Thoracic aorta (tissue), 2 donors: ENCODE measurements around the gene GALNT17. TPM values are rescaled to one million over a fixed set of nuclear protein-coding genes. Genes with fewer than 3 reads are reported as not detected.

Experiments
- ATAC-seq: fragments of 150-250 bp; one replicate; pipeline ENCODE4 v1.8.0; 2017; ENCODE audit warnings: low read depth; ENCODE audit not compliant: insufficient number of reproducible peaks, low FRiP score
- DNase-seq: peaks from one replicate; pipeline ENCODE4 v3.0.0-alpha.2; 2020; ENCODE audit warnings: low spot score
- H3K27ac ChIP-seq, 2 donors: fragments of 200-600 bp; sonication (generic); 1 replicate in 1 of 2; 2 replicates in 1 of 2; pipeline ENCODE4 v1.5.1; 2016; ENCODE audit warnings: mild to moderate bottlenecking in 2 of 2, moderate library complexity in 2 of 2
- H3K27me3 ChIP-seq: fragments of 200-600 bp; sonication (generic); replicated peaks from 2 replicates; pipeline ENCODE4 v1.6.0; 2016; ENCODE audit warnings: mild to moderate bottlenecking; ENCODE audit not compliant: insufficient read depth
- H3K36me3 ChIP-seq: fragments of 200-600 bp; sonication (generic); one replicate; pipeline ENCODE4 v1.5.1; 2016
- H3K4me1 ChIP-seq, 2 donors: fragments of 200-600 bp; sonication (generic); 1 replicate in 1 of 2; 2 replicates in 1 of 2; pipeline versions ENCODE4 v1.5.1 to v1.6.0; 2016; ENCODE audit warnings: low read depth in 2 of 2, mild to moderate bottlenecking in 1 of 2; ENCODE audit not compliant: control insufficient read depth in 1 of 2
- H3K4me3 ChIP-seq: fragments of 200-600 bp; sonication (generic); 2 replicates; pipeline ENCODE4 v1.5.1; 2016; ENCODE audit warnings: mild to moderate bottlenecking
- H3K9me3 ChIP-seq: fragments of 200-600 bp; sonication (generic); 2 replicates; pipeline ENCODE4 v1.5.1; 2016
- total RNA-seq, 2 donors: library from RNA; depleted of rRNA; stranded (reverse); fragments of >200 nt; gene quantifications; one replicate each; pipeline versions ENCODE4 v1.1.0 to v1.2.3, GENCODE V29; 2016
- TF ChIP-seq, protein P1 (sequence below): fragments of 200-600 bp; sonication (generic); IDR thresholded peaks from one replicate; pipeline ENCODE4 v1.5.1; 2019; ENCODE audit warnings: antibody characterized with exemption

Gene GALNT17
- total RNA-seq, 2 donors from 2014 or later, result 17.6 to 20.8 TPM

GRCh38 chr7:71182438-71182935 is 50.5 kb downstream of the GALNT17 start:
- no peak overlapping the region for H3K27ac ChIP-seq

DNA sequence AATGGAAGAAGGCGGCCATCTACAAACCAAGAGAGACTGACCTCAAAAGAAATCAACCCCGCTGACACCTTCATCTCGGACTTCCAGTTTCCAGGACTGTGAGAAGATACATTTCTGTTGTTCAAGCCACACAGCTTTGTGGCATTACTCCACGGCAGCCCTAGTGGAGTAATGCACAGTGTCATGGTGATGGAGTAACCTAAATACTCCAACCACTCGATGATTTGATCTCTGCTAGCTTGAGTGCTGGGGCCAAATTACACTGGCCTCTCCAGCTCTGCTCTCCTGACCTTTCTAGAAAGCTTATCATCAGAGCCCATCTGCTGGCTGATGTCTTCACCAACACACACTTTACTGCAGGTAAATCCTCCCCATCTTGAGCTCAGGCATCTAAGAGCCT is 52.2 kb downstream of the GALNT17 start:
- Histone ChIP-seq H3K4me3 (no peak overlapping the region), H3K4me1 (no peaks in the 10 kb centered on the region), H3K27me3 (no peaks in the 10 kb centered on the region), H3K9me3 (no peaks in the 10 kb centered on the region), H3K36me3 (no peaks in the 10 kb centered on the region), H3K27ac (no peak overlapping the region)
- TF ChIP-seq, protein P1, sequence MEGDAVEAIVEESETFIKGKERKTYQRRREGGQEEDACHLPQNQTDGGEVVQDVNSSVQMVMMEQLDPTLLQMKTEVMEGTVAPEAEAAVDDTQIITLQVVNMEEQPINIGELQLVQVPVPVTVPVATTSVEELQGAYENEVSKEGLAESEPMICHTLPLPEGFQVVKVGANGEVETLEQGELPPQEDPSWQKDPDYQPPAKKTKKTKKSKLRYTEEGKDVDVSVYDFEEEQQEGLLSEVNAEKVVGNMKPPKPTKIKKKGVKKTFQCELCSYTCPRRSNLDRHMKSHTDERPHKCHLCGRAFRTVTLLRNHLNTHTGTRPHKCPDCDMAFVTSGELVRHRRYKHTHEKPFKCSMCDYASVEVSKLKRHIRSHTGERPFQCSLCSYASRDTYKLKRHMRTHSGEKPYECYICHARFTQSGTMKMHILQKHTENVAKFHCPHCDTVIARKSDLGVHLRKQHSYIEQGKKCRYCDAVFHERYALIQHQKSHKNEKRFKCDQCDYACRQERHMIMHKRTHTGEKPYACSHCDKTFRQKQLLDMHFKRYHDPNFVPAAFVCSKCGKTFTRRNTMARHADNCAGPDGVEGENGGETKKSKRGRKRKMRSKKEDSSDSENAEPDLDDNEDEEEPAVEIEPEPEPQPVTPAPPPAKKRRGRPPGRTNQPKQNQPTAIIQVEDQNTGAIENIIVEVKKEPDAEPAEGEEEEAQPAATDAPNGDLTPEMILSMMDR, result no peak
- DNase-seq (no peak), ATAC-seq (no peak)

More at GRCh38 chr7:71182438-71182935, 50.5 kb downstream of the GALNT17 start:
- DNase-seq (no peak), ATAC-seq (no peak)
- H3K4me1 ChIP-seq, result no peaks in the 10 kb centered on the region
- no peak overlapping the region for H3K4me3 ChIP-seq
- TF ChIP-seq, protein P1, result no peak
- H3K36me3 ChIP-seq, result no peaks in the 10 kb centered on the region
- H3K27me3 ChIP-seq, result no peaks in the 10 kb centered on the region
- H3K9me3 ChIP-seq, result peaks cover 3% of the 10 kb centered on the region

- no peak for ATAC-seq
- no peak for DNase-seq
- H3K27ac ChIP-seq, result no peak overlapping the region
- TF ChIP-seq, protein P1, result no peak
- H3K9me3 ChIP-seq, result no peaks in the 10 kb centered on the region
- H3K36me3 ChIP-seq, result no peaks in the 10 kb centered on the region
- H3K4me3 ChIP-seq, result no peak overlapping the region
- H3K27me3 ChIP-seq, result no peaks in the 10 kb centered on the region
- H3K4me1 ChIP-seq, result no peaks in the 10 kb centered on the region
Measured at GRCh38 chr7:71184609-71185008, 52.7 kb downstream of the GALNT17 start.

DNA sequence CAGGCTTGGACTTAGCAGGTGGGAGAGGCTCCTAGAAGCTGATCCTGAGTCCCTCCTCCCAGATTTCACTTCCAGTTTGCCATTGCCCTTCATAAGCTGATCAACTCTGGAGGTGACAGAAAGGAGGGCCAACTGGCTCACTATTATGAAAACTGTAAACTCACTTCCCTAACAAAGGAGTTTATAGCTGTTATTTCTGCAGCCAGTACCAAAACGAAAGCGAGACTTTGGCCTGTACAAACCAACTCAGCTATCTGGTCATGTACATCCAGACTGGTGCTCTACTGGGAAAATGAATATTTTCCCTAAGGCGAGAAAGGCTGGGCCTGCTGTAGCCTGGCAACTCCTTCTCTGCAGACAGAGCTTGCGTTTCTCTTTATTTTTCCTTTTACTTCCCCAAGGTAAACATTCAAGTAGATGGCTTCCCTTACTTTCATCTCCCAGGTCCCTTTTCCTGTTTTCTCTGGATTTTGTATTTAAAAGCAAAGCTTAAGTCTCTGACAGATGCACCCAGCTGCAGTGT is 54.7 kb downstream of the GALNT17 start:
- no peaks in the 10 kb centered on the region for H3K27me3 ChIP-seq
- no peak for DNase-seq

DNA sequence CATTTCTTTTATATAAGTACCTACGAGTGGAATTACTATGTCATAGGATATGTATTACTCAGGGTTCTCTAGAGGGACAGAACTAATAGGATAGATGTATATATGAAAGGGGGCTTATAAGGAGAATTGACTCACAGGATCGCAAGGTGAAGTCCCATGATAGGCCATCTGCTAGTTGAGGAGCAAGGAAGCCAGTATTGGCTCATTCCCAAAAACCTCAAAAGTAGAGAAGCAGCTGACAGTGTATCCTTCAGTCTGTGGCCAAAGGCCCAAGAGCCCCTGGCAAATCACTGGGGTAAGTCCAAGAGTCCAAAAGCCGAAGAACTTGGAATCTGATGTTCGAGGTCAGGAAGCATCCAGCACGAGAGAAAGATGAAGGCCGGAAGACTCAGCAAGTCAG is 59.8 kb downstream of the GALNT17 start:
- TF ChIP-seq, protein P1, result no peak
- Histone ChIP-seq H3K27ac (no peak overlapping the region), H3K36me3 (no peaks in the 10 kb centered on the region), H3K4me3 (no peak overlapping the region), H3K27me3 (no peaks in the 10 kb centered on the region), H3K9me3 (no peaks in the 10 kb centered on the region), H3K4me1 (no peaks in the 10 kb centered on the region)
- DNase-seq, result no peak
- no peak for ATAC-seq

More for the DNA sequence above, 54.7 kb downstream of the GALNT17 start:
- H3K4me3 ChIP-seq, result no peak overlapping the region
- no peaks in the 10 kb centered on the region for H3K9me3 ChIP-seq
- H3K27ac ChIP-seq, result no peak overlapping the region
- H3K36me3 ChIP-seq, result no peaks in the 10 kb centered on the region
- TF ChIP-seq, protein P1, result no peak
- H3K4me1 ChIP-seq, result no peaks in the 10 kb centered on the region
- ATAC-seq, result no peak
